ENCODE results near the gene SNRNP70.
A peak's percentile ranks its signal among the peaks of the same experiment; 100 is the strongest.
"Not testable (repeated sequence)": the region's sequence is repeated elsewhere in the genome, so short reads cannot be mapped to it uniquely, and the experiment has no call there.

SNRNP70 gene

DNA sequence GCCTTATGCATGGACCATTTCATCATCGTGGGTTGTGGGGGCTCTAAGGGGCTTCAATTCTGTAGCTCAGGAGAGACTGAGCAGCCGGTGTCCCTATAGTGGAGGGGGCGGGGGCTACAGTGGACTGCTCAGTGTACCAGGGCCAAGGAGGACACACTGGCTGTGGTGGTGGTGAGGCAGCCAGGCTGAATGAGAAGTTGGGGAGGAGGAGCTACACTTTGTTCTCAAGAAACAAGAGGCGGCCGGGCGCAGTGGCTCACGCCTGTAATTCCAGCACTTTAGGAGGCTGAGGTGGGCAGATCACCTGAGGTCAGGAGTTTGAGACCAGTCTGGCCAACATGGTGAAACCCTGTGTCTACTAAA lies 61.1 kb downstream of the SNRNP70 start:
- H3K9ac ChIP-seq (ENCODE audit: low read depth, low read length); H3K27me3 ChIP-seq (ENCODE audit: control insufficient read depth, insufficient read depth, low read length); H3K4me1 ChIP-seq (ENCODE audit: control insufficient read depth, insufficient read depth, low read length); H3K9me3 ChIP-seq (ENCODE audit: control insufficient read depth, insufficient read depth, low read length); H3K36me3 ChIP-seq (ENCODE audit: control insufficient read depth, insufficient read depth, low read length): not testable (repeated sequence)
- H3K4me3 ChIP-seq (ENCODE audit: low read depth, low read length), result peak overlapping the region; percentile 51

DNA sequence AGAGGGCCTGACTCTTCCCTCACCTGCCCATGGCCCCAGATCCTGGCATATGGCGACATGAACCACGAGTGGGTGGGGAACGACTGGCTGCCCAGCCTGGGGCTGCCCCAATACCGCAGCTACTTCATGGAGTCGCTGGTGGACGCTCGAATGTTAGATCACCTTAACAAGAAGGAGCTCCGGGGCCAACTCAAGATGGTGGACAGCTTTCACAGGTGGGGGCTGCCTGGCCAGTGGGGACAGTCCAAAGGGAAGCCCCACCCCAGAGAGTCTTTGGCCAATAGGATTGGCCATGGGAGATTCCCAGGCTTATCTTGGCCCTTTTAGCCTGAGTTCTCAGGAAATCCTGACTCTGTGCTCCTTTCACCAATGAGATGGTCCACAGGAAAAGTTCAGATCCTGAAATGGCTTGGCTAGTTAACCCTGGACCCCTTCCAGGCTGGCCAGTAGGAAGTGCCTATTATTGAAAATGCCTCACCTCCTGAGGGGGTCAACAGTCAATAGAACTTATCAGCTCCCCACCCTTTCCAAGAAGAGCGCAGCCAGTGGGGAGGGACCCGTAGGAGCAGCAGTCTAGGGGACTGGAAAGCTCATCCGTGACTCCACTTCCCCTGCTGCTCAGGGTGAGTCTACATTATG lies 62.9 kb downstream of the SNRNP70 start:
- Histone ChIP-seq H3K9me3 (ENCODE audit: control insufficient read depth, insufficient read depth, low read length) (no peaks in the 10 kb centered on the region), H3K9ac (ENCODE audit: low read depth, low read length) (no peak overlapping the region), H3K4me3 (ENCODE audit: low read depth, low read length) (peak overlapping the region; percentile 99), H3K27me3 (ENCODE audit: control insufficient read depth, insufficient read depth, low read length) (peaks cover 5% of the 10 kb centered on the region), H3K36me3 (ENCODE audit: control insufficient read depth, insufficient read depth, low read length) (no peaks in the 10 kb centered on the region), H3K4me1 (ENCODE audit: control insufficient read depth, insufficient read depth, low read length) (peaks cover 9% of the 10 kb centered on the region)

DNA sequence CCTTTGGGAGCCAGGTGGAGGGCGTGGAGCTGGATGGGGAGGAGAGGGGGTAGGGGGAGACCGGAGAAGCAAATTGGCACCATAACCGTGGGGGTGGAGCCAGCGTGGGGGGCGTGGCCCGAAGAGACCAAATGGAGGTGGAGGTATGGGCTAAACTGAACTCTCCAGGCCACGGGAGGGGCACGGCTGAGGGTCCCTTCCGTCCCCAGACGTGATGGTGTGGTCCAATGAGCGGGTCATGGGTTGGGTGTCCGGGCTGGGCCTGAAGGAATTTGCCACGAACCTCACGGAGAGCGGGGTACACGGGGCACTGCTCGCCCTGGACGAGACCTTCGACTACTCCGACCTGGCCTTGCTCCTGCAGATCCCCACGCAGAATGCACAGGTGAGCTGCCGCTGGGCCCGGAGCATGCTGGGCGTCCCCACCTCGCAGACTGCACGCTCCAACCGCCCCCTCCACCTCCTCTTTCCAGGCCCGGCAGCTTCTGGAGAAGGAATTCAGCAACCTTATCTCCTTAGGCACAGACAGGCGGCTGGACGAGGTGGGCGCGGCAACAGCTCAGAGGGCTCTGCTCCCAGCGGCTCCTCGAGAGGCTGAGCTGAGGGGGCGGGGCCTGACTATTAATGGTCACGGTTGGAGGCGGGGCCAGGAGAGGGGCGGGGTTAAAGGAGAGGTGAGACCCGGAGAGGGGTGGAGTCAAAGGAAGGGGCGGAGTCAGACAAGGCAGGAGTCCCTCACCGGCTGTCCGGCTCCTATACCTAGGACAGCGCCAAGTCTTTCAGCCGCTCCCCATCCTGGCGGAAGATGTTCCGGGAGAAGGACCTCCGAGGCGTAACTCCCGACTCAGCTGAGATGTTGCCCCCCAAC lies 63.8 kb downstream of the SNRNP70 start:
- Histone ChIP-seq H3K36me3 (ENCODE audit: control insufficient read depth, insufficient read depth, low read length) (no peaks in the 10 kb centered on the region), H3K4me1 (ENCODE audit: control insufficient read depth, insufficient read depth, low read length) (peaks cover 9% of the 10 kb centered on the region), H3K4me3 (ENCODE audit: low read depth, low read length) (peak overlapping the region; percentile 99), H3K9ac (ENCODE audit: low read depth, low read length) (peak overlapping the region; percentile 71), H3K9me3 (ENCODE audit: control insufficient read depth, insufficient read depth, low read length) (no peaks in the 10 kb centered on the region), H3K27me3 (ENCODE audit: control insufficient read depth, insufficient read depth, low read length) (peaks cover 13% of the 10 kb centered on the region)

DNA sequence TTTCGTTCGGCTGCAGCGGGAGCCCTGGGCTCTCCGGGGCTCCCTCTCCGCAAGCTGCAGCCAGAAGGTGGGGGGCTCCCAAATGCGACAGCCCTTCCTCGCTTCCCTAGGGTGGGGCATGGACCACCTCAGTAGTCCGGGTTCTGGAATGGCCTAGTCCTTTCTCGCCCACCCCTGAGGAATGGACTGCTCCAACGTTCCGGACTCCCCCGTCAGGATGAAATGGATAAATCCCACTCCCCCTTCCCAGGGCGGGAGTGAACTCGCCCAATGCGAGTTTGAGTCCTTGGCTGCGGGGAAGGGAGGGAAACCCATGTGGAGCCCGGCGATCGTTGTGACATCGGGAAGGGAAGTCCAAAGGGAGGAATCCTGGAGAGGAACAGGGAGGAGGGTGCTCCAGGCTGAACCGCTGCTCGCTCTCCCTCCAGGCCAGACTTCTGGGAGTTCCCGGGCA lies 64.4 kb downstream of the SNRNP70 start:
- Histone ChIP-seq H3K9ac (ENCODE audit: low read depth, low read length) (peak overlapping the region; percentile 71), H3K36me3 (ENCODE audit: control insufficient read depth, insufficient read depth, low read length) (no peaks in the 10 kb centered on the region), H3K4me3 (ENCODE audit: low read depth, low read length) (peak overlapping the region; percentile 99), H3K27me3 (ENCODE audit: control insufficient read depth, insufficient read depth, low read length) (peaks cover 20% of the 10 kb centered on the region), H3K4me1 (ENCODE audit: control insufficient read depth, insufficient read depth, low read length) (peaks cover 9% of the 10 kb centered on the region), H3K9me3 (ENCODE audit: control insufficient read depth, insufficient read depth, low read length) (no peaks in the 10 kb centered on the region)

DNA sequence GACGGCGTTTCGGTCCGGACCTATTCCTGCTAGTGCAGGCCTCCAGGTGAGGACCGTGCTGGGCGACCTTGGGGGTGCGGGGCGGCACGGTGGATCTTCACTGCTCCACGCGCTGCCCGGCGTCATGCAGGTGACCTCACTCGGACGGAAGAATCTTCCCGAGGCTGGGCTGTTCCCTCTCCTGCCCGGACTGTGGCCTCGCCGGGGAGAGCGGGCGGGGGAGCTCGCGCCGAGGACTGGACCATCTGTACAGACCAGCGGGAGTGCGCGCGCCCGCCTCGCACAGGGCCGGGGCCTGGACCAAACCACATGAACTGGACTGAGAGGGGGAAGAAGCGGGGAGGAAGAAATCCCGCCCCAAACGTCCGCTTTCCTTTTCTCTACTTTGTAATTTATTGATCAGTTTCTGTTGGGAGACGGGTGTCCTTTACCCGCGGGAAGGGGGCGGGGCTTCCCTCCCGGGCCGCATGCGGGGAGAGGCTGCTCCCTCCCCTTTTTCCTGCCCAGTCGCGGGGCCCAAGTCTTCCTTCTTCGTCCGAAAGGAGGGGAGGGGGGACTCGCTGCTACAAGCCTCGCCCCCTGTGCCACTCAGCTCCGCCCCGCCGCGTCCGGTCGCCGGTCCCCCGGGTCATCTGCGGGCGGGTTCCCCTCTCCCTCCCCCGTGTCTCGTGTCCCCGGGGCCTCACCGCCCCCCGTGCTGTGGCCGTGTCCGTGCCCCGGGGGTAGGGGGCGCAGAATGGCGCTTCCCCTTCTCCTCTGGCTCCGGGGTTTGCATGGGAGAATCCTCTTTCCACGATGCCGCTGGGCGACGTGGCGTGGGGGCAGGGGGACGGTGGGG lies 65.1 kb downstream of the SNRNP70 start:
- Histone ChIP-seq H3K4me1 (ENCODE audit: control insufficient read depth, insufficient read depth, low read length) (peaks cover 12% of the 10 kb centered on the region), H3K4me3 (ENCODE audit: low read depth, low read length) (peak overlapping the region; percentile 99), H3K36me3 (ENCODE audit: control insufficient read depth, insufficient read depth, low read length) (no peaks in the 10 kb centered on the region), H3K9me3 (ENCODE audit: control insufficient read depth, insufficient read depth, low read length) (no peaks in the 10 kb centered on the region), H3K9ac (ENCODE audit: low read depth, low read length) (peak overlapping the region; percentile 71), H3K27me3 (ENCODE audit: control insufficient read depth, insufficient read depth, low read length) (peaks cover 21% of the 10 kb centered on the region)

DNA sequence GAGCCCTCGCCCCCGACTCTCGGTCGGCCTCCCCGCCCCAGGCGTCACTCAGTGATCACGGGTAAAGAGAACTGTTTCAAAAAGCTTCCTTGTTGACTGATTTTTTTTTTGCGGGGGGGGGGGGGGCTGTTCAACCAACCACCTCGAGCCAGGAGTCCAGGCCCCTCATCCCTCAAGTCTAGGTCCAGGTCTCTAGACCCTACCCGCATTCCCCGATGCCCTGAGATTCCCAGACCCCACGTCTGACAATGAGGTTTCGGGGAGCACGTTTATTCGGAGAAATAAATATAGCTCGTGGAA lies 65.6 kb downstream of the SNRNP70 start:
- Histone ChIP-seq H3K27me3 (ENCODE audit: control insufficient read depth, insufficient read depth, low read length) (peaks cover 21% of the 10 kb centered on the region), H3K9ac (ENCODE audit: low read depth, low read length) (no peak overlapping the region), H3K4me3 (ENCODE audit: low read depth, low read length) (peak overlapping the region; percentile 99), H3K9me3 (ENCODE audit: control insufficient read depth, insufficient read depth, low read length) (no peaks in the 10 kb centered on the region), H3K36me3 (ENCODE audit: control insufficient read depth, insufficient read depth, low read length) (no peaks in the 10 kb centered on the region), H3K4me1 (ENCODE audit: control insufficient read depth, insufficient read depth, low read length) (peaks cover 15% of the 10 kb centered on the region)

DNA sequence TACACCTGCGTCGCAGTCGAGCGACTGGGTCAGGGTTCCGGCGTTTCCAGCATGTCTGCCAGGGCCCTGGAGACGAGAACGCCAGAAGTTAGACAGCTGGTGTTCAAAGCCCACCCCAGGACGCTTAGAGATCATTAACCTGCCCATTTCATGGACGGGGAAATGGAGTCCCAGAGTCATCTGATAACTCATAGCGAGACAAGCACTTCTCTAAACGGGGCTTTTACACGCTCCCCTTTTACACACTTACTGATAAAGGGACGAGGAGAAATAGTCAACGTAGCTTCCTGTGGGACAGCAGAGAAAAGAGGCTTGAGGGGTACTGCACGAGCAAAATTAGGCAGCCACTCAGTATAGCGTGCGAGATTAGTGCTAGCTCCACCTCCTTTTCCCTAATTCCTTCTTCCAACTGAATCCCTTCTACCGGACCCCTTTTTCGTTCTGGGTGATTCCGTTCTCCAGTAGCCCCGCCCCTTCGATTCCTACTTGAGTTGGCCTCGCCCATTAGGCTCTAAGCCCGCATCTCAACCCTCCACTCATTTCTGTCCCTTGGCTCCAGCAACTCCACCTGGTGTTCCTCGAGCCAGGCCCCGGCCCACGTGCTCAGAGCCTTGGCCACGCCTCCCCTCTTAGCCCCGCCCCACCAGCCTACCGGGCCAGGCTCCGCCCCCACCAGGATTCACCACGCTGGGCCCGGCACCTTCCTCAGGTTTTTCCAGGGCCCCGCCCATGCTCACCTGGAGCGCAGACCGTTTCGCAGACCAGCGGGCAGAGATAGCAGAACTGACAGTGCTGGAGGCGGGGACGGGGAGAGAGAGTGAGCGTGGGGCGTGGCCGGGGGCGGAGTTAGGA lies 66.2 kb downstream of the SNRNP70 start:
- Histone ChIP-seq H3K4me3 (ENCODE audit: low read depth, low read length) (peak overlapping the region; percentile 99), H3K9ac (ENCODE audit: low read depth, low read length) (no peak overlapping the region), H3K4me1 (ENCODE audit: control insufficient read depth, insufficient read depth, low read length) (peaks cover 17% of the 10 kb centered on the region)

DNA sequence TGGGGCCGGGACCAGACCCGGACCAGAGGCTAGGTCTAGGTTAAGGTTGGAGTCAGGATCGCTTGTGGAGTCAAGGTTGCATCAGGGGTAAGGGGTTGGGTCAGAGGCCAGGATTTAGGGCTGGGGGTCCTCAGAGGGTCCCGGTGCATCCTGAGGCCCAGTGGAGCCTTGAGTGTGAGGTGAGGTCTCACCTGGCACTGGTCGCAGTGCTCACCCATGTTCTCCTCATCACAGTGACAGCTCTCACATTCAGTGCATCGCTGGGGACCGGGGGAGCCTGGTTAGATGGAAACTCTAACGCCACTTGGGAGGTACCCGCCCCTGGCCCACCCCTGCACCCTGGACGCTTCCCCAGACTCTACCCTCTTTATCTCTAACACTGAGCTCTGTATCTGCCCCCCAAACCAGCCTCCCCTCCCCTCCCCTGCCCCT lies 66.9 kb downstream of the SNRNP70 start:
- H3K4me1 ChIP-seq (ENCODE audit: control insufficient read depth, insufficient read depth, low read length), result peaks cover 17% of the 10 kb centered on the region
- H3K4me3 ChIP-seq (ENCODE audit: low read depth, low read length), result peak overlapping the region; percentile 43
- no peaks in the 10 kb centered on the region for H3K36me3 ChIP-seq (ENCODE audit: control insufficient read depth, insufficient read depth, low read length)
- H3K9me3 ChIP-seq (ENCODE audit: control insufficient read depth, insufficient read depth, low read length), result no peaks in the 10 kb centered on the region
- peaks cover 25% of the 10 kb centered on the region for H3K27me3 ChIP-seq (ENCODE audit: control insufficient read depth, insufficient read depth, low read length)
- H3K9ac ChIP-seq (ENCODE audit: low read depth, low read length), result no peak overlapping the region

More for the DNA sequence above, 66.2 kb downstream of the SNRNP70 start:
- no peaks in the 10 kb centered on the region for H3K9me3 ChIP-seq (ENCODE audit: control insufficient read depth, insufficient read depth, low read length)
- no peaks in the 10 kb centered on the region for H3K36me3 ChIP-seq (ENCODE audit: control insufficient read depth, insufficient read depth, low read length)
- H3K27me3 ChIP-seq (ENCODE audit: control insufficient read depth, insufficient read depth, low read length), result peaks cover 25% of the 10 kb centered on the region

DNA sequence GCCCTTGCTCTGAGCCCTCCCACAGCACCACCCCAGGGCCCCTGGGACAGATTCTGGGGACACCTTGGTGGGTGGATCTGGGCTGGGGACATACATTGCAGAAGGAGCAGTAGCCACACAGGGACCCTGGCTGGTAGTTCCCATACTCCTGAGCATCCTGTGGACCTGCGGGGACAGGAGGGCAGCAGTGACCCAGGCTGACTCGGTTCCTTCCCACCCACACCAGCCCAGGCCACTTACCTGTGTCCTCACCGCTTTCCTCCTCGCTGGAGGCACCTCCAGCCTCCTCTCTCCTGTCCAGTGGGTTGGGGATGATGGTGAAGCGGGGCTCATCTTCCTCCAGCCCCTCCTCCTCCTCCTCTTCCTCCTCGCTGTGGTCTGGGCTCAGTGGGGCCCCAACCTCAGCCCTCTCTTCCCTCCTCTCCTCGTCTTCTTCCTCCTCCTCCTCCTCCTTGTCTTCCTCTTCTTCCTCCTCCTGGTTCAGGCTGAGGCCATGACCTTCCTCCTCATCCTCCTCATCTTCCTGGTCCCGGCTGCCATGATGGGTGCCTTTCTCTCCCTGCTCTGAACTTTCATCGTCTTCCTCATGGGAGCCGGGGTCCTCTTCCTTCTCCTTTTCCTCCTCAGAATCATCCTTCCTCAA lies 68.0 kb downstream of the SNRNP70 start:
- H3K9ac ChIP-seq (ENCODE audit: low read depth, low read length), result no peak overlapping the region
- H3K4me3 ChIP-seq (ENCODE audit: low read depth, low read length), result no peak overlapping the region
- H3K36me3 ChIP-seq (ENCODE audit: control insufficient read depth, insufficient read depth, low read length), result no peaks in the 10 kb centered on the region
- peaks cover 27% of the 10 kb centered on the region for H3K27me3 ChIP-seq (ENCODE audit: control insufficient read depth, insufficient read depth, low read length)
- H3K9me3 ChIP-seq (ENCODE audit: control insufficient read depth, insufficient read depth, low read length), result no peaks in the 10 kb centered on the region
- H3K4me1 ChIP-seq (ENCODE audit: control insufficient read depth, insufficient read depth, low read length), result peaks cover 17% of the 10 kb centered on the region

DNA sequence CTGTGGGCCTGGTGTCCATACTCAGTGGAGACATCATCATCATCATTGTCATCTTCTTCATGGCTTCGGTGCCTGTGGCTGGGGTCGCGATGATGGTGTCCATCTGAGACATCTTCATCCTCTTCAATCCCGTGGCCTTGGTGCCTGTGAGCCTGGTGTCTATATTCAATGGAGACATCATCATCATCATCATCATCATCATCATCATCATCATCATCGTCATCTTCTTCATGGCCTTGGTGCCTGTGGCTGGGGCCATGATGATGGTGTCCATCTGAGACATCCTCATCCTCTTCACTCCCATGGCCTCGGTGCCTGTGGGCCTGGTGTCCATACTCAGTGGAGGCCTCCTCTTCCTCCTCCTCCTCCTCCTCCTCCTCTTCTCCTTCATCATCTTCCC lies 69.0 kb downstream of the SNRNP70 start:
- Histone ChIP-seq H3K27me3 (ENCODE audit: control insufficient read depth, insufficient read depth, low read length) (peaks cover 27% of the 10 kb centered on the region), H3K4me3 (ENCODE audit: low read depth, low read length) (no peak overlapping the region), H3K9ac (ENCODE audit: low read depth, low read length) (no peak overlapping the region), H3K36me3 (ENCODE audit: control insufficient read depth, insufficient read depth, low read length) (no peaks in the 10 kb centered on the region), H3K9me3 (ENCODE audit: control insufficient read depth, insufficient read depth, low read length) (no peaks in the 10 kb centered on the region), H3K4me1 (ENCODE audit: control insufficient read depth, insufficient read depth, low read length) (peaks cover 15% of the 10 kb centered on the region)

Data from iPS-15b (cell line).